GM19239 (cell line): ENCODE results near the gene PLA2G6.

ENCODE experiments used
- DNase-seq: peaks from one replicate; pipeline ENCODE4 v3.0.0; 2011; ENCODE audit warnings: low spot score; ENCODE audit not compliant: insufficient read length
- FAIRE-seq: peaks from 2 replicates; lab custom pipeline; 2011; peaks lifted over from hg19 to GRCh38; lab: Jason Lieb, UNC

Gene PLA2G6, protein sequence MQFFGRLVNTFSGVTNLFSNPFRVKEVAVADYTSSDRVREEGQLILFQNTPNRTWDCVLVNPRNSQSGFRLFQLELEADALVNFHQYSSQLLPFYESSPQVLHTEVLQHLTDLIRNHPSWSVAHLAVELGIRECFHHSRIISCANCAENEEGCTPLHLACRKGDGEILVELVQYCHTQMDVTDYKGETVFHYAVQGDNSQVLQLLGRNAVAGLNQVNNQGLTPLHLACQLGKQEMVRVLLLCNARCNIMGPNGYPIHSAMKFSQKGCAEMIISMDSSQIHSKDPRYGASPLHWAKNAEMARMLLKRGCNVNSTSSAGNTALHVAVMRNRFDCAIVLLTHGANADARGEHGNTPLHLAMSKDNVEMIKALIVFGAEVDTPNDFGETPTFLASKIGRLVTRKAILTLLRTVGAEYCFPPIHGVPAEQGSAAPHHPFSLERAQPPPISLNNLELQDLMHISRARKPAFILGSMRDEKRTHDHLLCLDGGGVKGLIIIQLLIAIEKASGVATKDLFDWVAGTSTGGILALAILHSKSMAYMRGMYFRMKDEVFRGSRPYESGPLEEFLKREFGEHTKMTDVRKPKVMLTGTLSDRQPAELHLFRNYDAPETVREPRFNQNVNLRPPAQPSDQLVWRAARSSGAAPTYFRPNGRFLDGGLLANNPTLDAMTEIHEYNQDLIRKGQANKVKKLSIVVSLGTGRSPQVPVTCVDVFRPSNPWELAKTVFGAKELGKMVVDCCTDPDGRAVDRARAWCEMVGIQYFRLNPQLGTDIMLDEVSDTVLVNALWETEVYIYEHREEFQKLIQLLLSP

DNA sequence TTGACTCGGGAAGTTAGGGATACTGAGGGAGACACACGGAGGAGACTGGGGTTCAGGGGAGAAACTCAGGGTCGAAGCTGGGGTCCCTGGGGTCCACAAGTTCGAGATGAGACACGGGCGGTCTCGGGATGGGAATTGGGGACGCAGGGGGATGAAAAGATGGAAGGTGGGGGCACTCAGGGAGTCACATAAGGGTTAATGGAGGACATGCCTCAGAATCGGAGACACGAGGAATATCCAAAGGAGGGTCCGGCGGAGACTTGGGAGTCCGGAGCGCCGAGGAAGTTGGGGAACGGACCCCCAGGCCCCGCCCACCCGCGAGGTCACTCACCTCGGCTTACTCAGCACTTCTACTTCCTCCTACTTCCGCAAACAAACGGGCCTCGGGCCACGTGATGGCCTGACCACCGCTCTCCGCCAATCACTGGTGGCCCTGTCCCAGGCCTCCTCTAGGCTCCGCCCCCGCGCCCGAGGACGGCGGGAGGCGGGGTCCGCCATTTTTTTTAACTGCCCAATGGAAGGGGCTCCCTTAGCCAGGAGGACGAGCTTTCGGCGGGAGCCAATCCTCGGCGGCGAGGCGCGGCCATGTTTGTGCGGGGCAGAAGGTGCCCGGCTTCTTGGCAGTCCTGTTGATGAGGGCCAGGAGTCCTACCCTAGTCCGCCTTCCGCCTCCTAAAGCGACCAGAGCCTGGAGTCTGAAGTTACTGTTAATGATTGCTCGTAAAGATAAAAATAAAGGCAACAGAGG, at the start of gene PLA2G6:
Gene PLA2G6 (minus strand): TSS at position 378 of the 748 bp plus-strand sequence. CDS start 12,404 bp downstream, outside the sequence.
- FAIRE-seq: peak; percentile 90
- peak; percentile 97 for DNase-seq

- FAIRE-seq (no peak), DNase-seq (no peak)
Observed at GRCh38 chr22:38230916-38231315, 49.3 kb upstream of the PLA2G6 start.

DNA sequence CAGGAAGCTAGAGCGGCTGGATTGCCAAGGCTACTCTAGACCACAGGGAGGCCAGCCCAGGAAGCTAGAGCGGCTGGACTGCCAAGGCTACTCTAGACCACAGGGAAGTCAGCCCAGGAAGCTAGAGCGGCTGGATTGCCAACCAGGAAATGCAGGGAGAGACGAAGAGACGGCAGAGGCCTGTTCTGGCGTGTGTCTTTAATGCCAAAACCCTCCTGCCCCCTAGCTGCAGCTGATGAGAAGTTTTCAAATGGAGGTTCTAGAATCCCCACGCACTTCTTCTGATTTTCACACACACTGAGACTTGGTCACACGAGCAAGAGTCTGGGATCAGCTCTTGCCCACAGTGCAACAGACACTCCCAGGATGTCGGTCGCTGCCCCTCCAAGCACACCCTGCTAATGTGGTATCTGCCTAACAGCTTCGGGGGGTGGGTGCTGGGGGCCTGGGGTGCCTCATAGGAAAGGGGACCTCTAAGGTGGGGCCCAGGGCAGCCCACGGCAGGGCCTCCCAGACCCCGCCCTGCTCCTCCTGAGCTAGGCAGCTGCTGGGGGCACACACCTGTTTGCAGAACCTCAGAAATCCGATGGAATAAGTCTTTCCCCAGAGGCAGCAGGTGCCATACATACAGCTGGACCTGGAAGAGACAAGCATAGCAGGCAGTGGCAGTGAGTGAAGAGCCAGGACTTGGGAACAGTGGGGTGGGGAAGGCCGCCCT, 48.6 kb upstream of the PLA2G6 start:
- DNase-seq: peak; percentile 54
- FAIRE-seq: peak; percentile 68

- no peak for FAIRE-seq
- DNase-seq: no peak
Observed at GRCh38 chr22:38228873-38229740, 47.5 kb upstream of the PLA2G6 start.

DNA sequence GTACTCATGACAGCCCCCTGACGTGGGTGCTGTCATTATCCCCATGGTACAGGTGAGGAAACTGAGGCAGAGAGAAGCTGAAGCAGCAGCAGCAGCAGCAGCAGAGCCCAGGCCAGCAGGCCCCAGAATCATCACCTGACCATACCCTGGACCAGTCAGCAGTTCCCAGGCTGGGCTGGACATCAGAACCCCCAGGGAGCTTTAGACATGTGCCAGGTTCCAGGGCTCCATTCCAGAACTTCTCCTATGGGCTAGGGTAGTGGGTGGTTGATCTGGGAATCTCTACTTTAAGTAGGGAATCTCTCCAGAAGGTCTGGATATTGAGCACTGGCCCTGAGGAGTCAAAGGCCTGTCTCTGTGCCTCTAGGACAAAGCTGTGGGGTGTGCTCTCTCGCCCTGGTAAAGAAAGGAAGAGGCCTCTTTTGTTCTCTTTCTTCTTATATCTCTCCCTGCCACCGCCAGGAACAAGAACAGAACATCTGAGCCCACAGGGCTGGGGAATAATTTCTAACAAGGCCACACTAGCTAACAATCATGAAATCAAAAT, 46.8 kb upstream of the PLA2G6 start:
- no peak for DNase-seq
- no peak for FAIRE-seq

DNA sequence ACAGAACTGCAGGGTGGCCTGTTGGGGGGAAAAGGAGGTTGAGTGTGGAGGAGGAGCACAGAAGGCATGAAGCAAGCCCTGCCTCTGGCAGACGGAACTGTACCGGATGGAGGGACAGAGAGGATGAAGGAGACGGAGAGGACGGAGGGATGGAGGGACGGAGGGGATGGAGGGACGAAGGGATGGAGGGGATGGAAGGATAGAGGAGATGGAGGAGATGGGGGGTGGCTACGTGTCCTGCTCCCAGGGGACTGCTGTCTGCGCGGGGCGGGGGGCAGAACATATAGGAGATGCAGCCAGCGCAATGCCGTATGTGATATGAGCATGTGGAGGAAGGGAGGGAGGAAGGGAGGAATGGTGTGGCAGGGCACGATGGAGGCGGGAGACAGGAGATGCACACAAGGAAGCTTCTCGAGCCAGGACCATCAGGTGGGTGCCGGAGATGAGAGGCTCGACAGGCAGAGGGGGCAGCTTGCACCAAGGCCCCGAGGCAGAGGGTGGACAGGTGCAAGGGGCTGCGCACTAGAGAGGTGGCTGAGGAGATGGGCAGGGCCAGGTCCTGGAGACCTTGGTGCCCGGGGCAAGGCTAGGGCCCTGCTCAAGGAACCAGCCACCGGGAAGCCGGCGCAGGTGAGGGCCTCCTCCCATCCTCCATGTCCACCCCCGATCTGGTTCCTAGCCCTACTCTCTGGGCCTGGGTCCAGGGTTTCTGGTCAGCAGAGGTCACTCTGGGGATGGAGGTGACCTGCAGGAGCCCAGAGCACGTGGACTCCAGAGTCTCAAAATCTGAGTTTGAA, 45.4 kb upstream of the PLA2G6 start:
- no peak for DNase-seq
- FAIRE-seq: no peak

- no peak for FAIRE-seq
Observed at GRCh38 chr22:38223289-38223960, 41.8 kb upstream of the PLA2G6 start.

GRCh38 chr22:38222797-38223119, 41.1 kb upstream of the PLA2G6 start:
- DNase-seq (no peak), FAIRE-seq (no peak)

More at GRCh38 chr22:38223289-38223960, 41.8 kb upstream of the PLA2G6 start:
- no peak for DNase-seq

GRCh38 chr22:38221908-38222796, 40.5 kb upstream of the PLA2G6 start:
- FAIRE-seq (no peak), DNase-seq (no peak)

DNA sequence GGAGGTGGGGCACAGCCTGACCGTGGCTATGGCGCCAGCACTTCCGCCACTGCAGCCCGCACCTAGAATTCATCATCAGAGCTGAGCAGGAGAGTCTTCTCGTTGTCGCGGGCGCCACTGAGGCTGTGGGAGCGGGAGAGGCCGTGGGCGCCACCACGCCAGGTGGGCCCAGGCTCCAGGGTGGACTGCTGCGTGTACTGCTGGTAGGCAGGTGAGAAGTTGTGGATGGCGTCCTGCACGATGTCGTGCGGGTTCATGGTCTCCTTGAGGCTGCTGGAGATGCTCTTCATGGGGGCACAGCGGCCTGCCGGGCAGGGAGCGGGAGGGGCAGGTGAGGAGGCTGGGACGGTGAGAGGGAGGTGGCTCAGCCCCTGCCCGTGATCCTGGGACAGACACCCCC, 39.8 kb upstream of the PLA2G6 start:
- FAIRE-seq: no peak
- no peak for DNase-seq

DNA sequence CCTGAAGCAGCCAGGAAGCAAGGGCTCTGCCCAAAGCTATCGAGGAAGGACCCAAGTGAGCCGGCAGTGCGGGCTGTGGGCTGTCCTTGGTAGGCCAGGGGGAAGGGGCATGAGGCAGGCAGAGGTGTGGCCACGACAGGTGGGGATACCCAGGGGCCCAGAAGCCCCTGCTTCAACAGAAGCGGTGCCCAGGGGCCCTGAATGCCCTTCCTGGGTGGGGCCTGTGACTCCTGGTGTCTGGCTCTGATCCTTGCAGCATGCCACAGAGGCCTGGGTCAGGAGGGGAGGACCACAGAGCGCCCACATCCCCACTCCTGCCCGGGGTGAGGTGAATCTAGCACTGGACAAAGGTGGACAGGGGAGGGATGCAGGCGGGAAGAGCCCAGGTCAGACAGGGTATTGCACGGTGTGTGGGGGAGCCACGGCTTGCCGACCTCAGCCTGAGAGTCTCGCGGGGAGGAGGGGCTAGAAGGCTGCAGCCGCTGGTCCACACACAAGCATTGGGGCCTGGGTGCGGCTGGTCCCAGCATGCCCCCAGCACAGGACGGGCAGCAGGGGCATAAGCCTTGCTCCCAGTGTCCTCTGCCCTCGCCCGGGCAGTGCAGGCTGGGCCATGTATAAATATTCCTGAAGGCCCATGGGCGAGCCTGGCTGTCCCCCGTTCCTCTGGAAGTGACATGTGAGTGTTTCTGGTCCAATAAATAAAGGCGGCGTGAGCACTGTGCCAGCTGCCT, 39.2 kb upstream of the PLA2G6 start:
- no peak for FAIRE-seq
- DNase-seq: no peak

DNA sequence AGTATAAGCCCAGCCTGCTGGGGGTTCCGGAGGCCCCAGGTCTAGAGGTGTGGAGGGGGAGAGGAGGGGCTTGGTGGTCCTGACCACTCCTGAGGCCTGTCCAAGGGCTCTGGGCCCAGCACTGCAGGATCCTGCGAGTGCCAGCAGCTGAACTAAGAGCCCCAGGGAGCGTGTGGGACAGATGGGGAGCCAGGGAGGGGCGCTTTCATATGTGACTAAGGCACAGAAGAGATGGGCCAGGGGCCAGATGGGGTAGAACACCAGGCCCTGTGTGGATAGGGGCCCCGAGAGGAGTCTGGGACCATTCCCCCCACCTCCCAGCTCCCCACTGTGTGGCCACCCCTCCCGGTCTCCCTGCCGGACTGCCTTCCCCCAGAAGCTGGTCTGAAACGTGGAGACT, 38.5 kb upstream of the PLA2G6 start:
- DNase-seq (no peak), FAIRE-seq (no peak)

GRCh38 chr22:38219632-38220031, 38.0 kb upstream of the PLA2G6 start:
- FAIRE-seq: no peak

GRCh38 chr22:38218661-38219622, 37.3 kb upstream of the PLA2G6 start:
- FAIRE-seq: no peak
- DNase-seq: no peak

More at GRCh38 chr22:38219632-38220031, 38.0 kb upstream of the PLA2G6 start:
- no peak for DNase-seq
